Heart left ventricle (tissue), 13 donors: ENCODE measurements around the gene NUDC.

Source experiments
- POLR2A ChIP-seq, 2 donors: fragments of 450-650 bp; IDR thresholded peaks; one replicate each; pipeline ENCODE4 v1.6.1; 2017; ENCODE audit warnings: antibody characterized with exemption in 2 of 2, mild to moderate bottlenecking in 2 of 2, moderate library complexity in 2 of 2
- TF ChIP-seq, protein P1 (sequence below), 12 donors: fragments of 200-600 bp; sonication (generic) in 4 of 12; IDR thresholded peaks; one replicate each; pipeline versions ENCODE4 v1.5.0 to v1.8.0; 2018 to 2022; ENCODE audit warnings: antibody characterized with exemption in 12 of 12, mild to moderate bottlenecking in 5 of 12
- donor health status: ischemic (EF 13 %, LVEDD 7.1; RV severe dilation, severe dysfunction).
- donor health status: DM: no; HTN: yes; CAD: no.
- donor health status: DM: no; HTN: no; CAD: no.
- donor health status: ischemic (EF 25% LVEDD 6.9; RV normal size, moderate dysfunction).
- donor health status: ischemic (EF 25% LVEDD 5.7; RV mildly dilated, moderate dysfunction).
- donor health status: ischemic (EF 35%, LVEDD 5.7; RV mildly dilated, moderate dysfunction).
- donor health status: nonischemic (EF 11% LVEDD 7.7; RV severe dilation, severe dysfunction).
- donor health status: DM: yes; HTN: yes; CAD: no.
- donor health status: PGD.
- donor health status: ischemic (EF 29% LVEDD 5.4; RV normal size, mild dysfunction).
- donor health status: nonischemic (EF 23%, LVEDD 6.1; RV moderate dilation, normal function).

DNA sequence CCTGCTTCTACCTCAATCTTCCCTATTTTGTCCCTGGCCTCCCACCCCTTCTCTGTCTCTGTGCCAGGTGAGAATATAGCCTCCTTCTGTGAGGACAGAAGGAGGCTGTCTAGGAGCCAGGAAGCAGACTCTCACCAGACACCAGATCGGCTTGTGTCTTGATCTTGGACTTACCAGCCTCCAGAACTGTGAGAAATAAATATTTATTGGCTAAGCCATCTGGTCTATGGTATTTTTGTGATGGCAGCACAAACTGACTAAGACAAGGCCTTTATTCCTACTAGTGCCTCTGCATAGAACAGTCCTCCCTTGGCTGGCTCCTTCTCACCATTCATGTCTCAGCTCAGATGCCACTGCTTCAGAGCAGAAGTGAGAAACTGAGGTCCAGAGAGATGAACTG is 33.3 kb upstream of the NUDC start:
- no peak for TF ChIP-seq POLR2A (IDR thresholded peaks at IDR 0.05)
- TF ChIP-seq, protein P1, sequence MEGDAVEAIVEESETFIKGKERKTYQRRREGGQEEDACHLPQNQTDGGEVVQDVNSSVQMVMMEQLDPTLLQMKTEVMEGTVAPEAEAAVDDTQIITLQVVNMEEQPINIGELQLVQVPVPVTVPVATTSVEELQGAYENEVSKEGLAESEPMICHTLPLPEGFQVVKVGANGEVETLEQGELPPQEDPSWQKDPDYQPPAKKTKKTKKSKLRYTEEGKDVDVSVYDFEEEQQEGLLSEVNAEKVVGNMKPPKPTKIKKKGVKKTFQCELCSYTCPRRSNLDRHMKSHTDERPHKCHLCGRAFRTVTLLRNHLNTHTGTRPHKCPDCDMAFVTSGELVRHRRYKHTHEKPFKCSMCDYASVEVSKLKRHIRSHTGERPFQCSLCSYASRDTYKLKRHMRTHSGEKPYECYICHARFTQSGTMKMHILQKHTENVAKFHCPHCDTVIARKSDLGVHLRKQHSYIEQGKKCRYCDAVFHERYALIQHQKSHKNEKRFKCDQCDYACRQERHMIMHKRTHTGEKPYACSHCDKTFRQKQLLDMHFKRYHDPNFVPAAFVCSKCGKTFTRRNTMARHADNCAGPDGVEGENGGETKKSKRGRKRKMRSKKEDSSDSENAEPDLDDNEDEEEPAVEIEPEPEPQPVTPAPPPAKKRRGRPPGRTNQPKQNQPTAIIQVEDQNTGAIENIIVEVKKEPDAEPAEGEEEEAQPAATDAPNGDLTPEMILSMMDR (IDR thresholded peaks at IDR 0.05), result no peak
